GM04504 (cell line): ENCODE data around the gene ZNF350.
A peak's percentile ranks its signal among the peaks of the same experiment; 100 is the strongest.
"Not testable (repeated sequence)": the region's sequence is repeated elsewhere in the genome, so short reads cannot be mapped to it uniquely, and the experiment has no call there.

Experiments used
- DNase-seq: peaks from one replicate; pipeline ENCODE4 v3.0.0-alpha.2; 2012; ENCODE audit warnings: low read depth

ZNF350 gene

GRCh38 chr19:51986309-51987291 lies at the start of gene ZNF350:
TSS of gene ZNF350 (minus strand) at chr19:51986840. CDS start at chr19:51974360, 12,480 bp downstream.
- DNase-seq = peak; percentile 87

- DNase-seq = no peak
These were observed 47.5 kb upstream of the ZNF350 start for GRCh38 chr19:52034051-52034728.

GRCh38 chr19:52028780-52029123 lies 42.1 kb upstream of the ZNF350 start:
- no peak for DNase-seq

DNA sequence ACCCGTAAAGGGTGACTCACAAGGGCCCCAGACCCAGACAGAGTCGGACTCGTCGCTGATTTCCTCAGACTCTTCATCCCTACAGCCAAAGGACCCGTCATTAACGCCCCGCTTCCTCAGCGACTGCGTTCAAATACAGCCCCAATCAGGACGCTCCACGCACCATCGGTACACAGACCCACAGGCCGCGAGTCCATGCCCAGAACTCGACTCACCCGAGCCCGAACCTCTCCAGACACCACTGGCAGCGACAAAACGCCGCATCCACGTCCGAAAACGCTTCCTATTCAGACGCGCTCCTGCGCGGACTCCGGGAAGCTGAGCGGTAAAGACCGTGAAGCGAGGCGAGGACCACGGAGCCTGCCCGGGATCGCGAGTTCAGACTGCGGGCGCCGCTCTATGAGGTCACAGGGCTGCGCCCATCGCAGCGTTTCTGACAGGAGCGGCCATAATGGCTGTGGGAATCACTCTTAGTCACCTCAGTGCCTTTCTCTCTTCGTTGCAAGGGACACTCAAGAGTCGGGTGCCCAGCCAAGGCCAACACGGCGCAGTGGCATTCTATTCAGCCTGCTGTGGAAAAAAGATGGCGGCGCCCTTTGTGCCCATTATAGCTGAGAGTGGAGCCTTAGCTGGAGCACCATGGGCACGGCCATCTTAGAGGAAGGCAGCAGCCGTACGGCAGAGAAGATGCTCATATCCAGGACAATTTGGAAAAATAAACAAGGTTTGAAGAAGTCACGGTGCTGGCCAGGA lies 41.6 kb upstream of the ZNF350 start, which contains the start of gene ZNF614:
Gene ZNF614, minus strand, starts transcription at position 353 of the 753 bp plus-strand sequence. CDS start 2,634 bp downstream, outside the sequence.
- peak; percentile 75 for DNase-seq

- DNase-seq = not testable (repeated sequence)
These were observed 39.8 kb upstream of the ZNF350 start for GRCh38 chr19:52026255-52026990.

DNA sequence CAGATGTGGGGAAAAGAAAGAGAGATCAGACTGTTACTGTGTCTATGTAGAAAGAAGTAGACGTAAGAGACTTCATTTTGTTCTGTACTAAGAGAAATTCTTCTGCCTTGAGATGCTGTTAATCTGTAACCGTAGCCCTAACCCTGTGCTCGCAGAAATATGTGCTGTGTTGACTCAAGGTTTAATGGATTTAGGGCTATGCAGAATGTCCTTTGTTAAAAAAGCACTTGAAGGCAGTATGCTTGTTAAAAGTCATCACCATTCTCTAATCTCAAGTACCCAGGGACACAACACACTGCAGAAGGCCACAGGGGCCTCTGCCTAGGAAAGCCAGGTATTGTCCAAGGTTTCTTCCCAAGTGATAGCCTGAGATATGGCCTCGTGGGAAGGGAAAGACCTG lies 37.8 kb upstream of the ZNF350 start:
- not testable (repeated sequence) for DNase-seq

- DNase-seq = no peak
These were observed 35.6 kb upstream of the ZNF350 start for GRCh38 chr19:52022193-52022592.

- DNase-seq = no peak
These were observed 33.9 kb upstream of the ZNF350 start for GRCh38 chr19:52020506-52020905.

GRCh38 chr19:52010674-52011073 lies 24.0 kb upstream of the ZNF350 start:
- DNase-seq = no peak

GRCh38 chr19:52007806-52008557 lies 21.3 kb upstream of the ZNF350 start, which contains the start of gene ZNF615:
TSS of gene ZNF615 (minus strand) at chr19:52008211. CDS start at chr19:52003711, 4,500 bp downstream.
- DNase-seq = peak; percentile 68

GRCh38 chr19:52007451-52007805 lies 20.8 kb upstream of the ZNF350 start:
- DNase-seq = no peak

DNA sequence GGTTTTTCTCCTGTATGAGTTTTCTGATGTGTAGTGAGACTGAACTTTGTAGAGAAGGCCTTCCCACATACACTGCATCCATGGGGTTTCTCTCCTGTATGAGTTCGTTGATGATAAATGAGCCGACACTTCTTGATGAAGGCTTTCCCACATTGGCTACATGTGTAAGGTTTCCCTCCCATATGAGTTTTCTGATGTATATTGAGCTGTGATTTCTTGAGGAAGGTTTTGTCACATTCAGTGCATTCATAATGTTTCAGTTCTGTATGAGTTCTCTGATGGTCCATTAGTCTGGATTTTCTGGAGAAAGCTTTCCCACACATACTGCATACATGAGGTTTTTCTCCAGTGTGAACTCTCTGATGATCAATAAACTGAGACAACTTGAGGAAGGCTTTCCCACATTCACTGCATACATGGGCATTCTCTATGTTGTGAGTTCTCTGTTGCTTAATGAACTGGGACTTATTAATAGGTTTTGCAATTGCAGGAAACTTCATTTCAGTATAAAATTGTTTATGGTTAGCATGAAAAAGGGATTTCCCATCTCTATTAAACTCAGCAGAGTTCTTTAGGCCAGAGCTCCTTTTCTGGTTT lies 7.5 kb upstream of the ZNF350 start:
- DNase-seq = no peak

DNA sequence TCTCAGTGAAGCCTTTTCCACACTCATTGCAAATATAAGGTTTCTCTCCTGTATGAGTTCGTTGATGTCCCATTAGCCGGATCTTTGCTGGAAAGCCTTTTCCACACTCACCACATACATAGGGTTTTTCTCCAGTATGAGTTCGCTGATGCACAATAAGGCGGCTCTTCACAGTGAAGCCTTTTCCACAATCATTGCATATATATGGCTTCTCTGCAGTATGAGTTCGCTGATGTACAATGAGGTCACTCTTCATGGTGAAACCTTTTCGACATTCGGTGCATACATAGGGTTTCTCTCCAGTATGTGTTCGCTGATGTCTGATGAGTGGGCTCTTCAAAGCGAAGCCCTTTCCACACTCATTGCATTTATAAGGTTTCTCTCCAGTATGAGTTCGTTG lies 6.8 kb upstream of the ZNF350 start:
- no peak for DNase-seq

- DNase-seq = no peak
These were observed 3.3 kb downstream of the ZNF350 start for GRCh38 chr19:51983361-51983760.

DNA sequence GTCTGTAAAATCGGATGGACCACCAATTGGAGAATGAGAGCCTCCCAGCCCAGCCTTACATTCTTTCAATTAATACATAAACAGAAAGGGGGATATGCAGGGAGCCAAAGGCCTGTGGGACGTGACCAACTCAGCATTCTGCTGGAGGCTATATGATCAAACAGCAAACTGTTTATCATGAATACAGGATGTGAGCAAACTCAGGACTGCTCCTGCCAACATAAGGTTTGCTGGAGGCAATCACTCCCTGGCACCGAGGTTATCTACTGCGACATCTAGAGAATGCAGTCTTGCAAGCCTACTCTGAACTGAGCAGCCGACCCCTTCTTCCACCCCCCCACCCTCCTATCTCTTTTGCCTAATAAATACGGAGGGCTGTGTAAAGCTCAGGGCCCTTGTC lies 5.7 kb downstream of the ZNF350 start:
- DNase-seq = not testable (repeated sequence)

GRCh38 chr19:51980116-51980736 lies 6.4 kb downstream of the ZNF350 start:
- DNase-seq = no peak

GRCh38 chr19:51978882-51979281 lies 7.8 kb downstream of the ZNF350 start:
- no peak for DNase-seq

- no peak for DNase-seq
These were observed 9.3 kb downstream of the ZNF350 start for GRCh38 chr19:51977346-51977745.

- DNase-seq = no peak
These were observed 9.8 kb downstream of the ZNF350 start for GRCh38 chr19:51976852-51977251.

DNA sequence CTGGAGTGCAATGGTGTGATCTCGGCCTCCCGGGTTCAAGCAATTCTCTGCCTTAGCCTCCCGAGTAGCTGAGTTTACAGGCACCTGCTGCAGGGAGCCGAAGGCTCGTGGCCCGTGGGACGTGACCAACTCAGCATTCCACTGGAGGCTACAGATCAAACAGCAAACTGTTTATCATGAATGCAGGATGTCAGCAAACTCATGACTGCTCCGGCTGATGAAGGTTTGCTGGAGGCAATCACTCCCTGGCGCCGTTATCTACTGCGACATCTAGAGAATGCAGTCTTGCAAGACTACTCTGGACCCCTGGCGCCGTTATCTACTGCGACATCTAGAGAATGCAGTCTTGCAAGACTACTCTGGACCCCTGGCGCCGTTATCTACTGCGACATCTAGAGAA lies 10.9 kb downstream of the ZNF350 start:
- not testable (repeated sequence) for DNase-seq
